Mesothelial cell of epicardium (in vitro differentiated cells): ENCODE results near the gene ATP5ME. TPM values are rescaled to one million over a fixed set of nuclear protein-coding genes. Genes with fewer than 3 reads are reported as not detected.
"Not testable (repeated sequence)": the region's sequence is repeated elsewhere in the genome, so short reads cannot be mapped to it uniquely, and the experiment has no call there.

Experiments
- DNase-seq, 2 experiments: peaks; one replicate each; pipeline ENCODE4 v3.0.0; 2021; ENCODE audit warnings: low spot score in 2 of 2; ENCODE audit not compliant: unreplicated experiment in 2 of 2
- H3K27ac Mint-ChIP-seq: 2 replicates; pipeline ENCODE4 v1.8.0; 2021; ENCODE audit warnings: mixed read lengths
- H3K27me3 Mint-ChIP-seq: 2 replicates; pipeline ENCODE4 v1.8.0; 2021; ENCODE audit warnings: low read depth, mixed read lengths
- H3K36me3 Mint-ChIP-seq: 2 replicates; pipeline ENCODE4 v1.8.0; 2021; ENCODE audit warnings: mixed read lengths
- H3K4me1 Mint-ChIP-seq: 2 replicates; pipeline ENCODE4 v1.8.0; 2021; ENCODE audit warnings: mixed read lengths
- H3K4me3 Mint-ChIP-seq: 2 replicates; pipeline ENCODE4 v1.8.0; 2021; ENCODE audit warnings: mild to moderate bottlenecking, moderate library complexity, mixed read lengths
- H3K9me3 Mint-ChIP-seq: 2 replicates; pipeline ENCODE4 v1.8.0; 2021; ENCODE audit warnings: mixed read lengths
- CTCF ChIP-seq: fragments of 200-600 bp; sonication (generic); IDR thresholded peaks from one replicate; pipeline ENCODE4 v1.5.0; 2021; ENCODE audit warnings: antibody characterized with exemption; ENCODE audit not compliant: unreplicated experiment
- total RNA-seq: library from RNA; stranded (reverse); gene quantifications from 3 replicates; pipeline ENCODE4 v1.2.1, GENCODE V29; 2021

The ATP5ME gene
- total RNA-seq, 1 donor from 2014 or later, result 212 TPM

GRCh38 chr4:649751-650310 lies 24.2 kb downstream of the ATP5ME start:
- no peak for TF ChIP-seq CTCF
- Mint-ChIP-seq H3K4me3 (no peak overlapping the region), H3K27ac (no peak overlapping the region), H3K27me3 (peaks cover 10% of the 10 kb centered on the region), H3K36me3 (no peaks in the 10 kb centered on the region), H3K9me3 (no peaks in the 10 kb centered on the region), H3K4me1 (peaks cover 5% of the 10 kb centered on the region)
- DNase-seq, result no peak

DNA sequence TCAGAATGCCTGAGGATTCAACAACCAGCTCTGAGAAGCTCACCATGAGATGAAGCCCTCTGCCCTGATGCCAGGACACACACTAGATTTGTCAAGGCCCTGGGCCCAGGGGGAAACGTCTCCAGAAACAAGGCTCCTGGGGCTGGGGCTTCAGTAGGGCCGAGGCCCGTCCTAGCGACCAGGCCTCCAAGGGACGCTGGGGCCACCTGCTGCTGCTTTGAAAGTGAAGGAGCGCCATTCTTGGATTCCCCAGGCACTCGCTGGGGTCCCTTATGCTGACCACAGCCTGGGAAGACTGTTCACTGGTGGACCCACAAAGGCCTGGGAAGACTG lies 24.8 kb downstream of the ATP5ME start:
- Mint-ChIP-seq H3K27me3 (peaks cover 10% of the 10 kb centered on the region), H3K9me3 (no peaks in the 10 kb centered on the region), H3K27ac (no peak overlapping the region), H3K4me1 (peaks cover 5% of the 10 kb centered on the region), H3K4me3 (no peak overlapping the region), H3K36me3 (no peaks in the 10 kb centered on the region)
- no peak for TF ChIP-seq CTCF
- no peak for DNase-seq

- H3K27ac Mint-ChIP-seq, result no peak overlapping the region
- peaks cover 10% of the 10 kb centered on the region for H3K27me3 Mint-ChIP-seq
- no peak for DNase-seq
- H3K4me1 Mint-ChIP-seq, result peaks cover 5% of the 10 kb centered on the region
- H3K4me3 Mint-ChIP-seq, result no peak overlapping the region
- no peak for TF ChIP-seq CTCF
- H3K9me3 Mint-ChIP-seq, result no peaks in the 10 kb centered on the region
- no peaks in the 10 kb centered on the region for H3K36me3 Mint-ChIP-seq
Observed at GRCh38 chr4:648579-649292, 25.3 kb downstream of the ATP5ME start.

- Mint-ChIP-seq H3K36me3 (no peaks in the 10 kb centered on the region), H3K9me3 (peaks cover 5% of the 10 kb centered on the region), H3K4me1 (peaks cover 5% of the 10 kb centered on the region), H3K27ac (no peak overlapping the region), H3K4me3 (no peak overlapping the region), H3K27me3 (peaks cover 13% of the 10 kb centered on the region)
- DNase-seq, result no peak
- TF ChIP-seq CTCF, result no peak
Observed at GRCh38 chr4:647481-647880, 26.6 kb downstream of the ATP5ME start.

GRCh38 chr4:646460-646859 lies 27.6 kb downstream of the ATP5ME start:
- no peak for TF ChIP-seq CTCF
- Mint-ChIP-seq H3K27me3 (peaks cover 11% of the 10 kb centered on the region), H3K4me1 (peaks cover 5% of the 10 kb centered on the region), H3K27ac (no peak overlapping the region), H3K9me3 (peaks cover 5% of the 10 kb centered on the region), H3K36me3 (no peaks in the 10 kb centered on the region), H3K4me3 (no peak overlapping the region)
- DNase-seq, result no peak

DNA sequence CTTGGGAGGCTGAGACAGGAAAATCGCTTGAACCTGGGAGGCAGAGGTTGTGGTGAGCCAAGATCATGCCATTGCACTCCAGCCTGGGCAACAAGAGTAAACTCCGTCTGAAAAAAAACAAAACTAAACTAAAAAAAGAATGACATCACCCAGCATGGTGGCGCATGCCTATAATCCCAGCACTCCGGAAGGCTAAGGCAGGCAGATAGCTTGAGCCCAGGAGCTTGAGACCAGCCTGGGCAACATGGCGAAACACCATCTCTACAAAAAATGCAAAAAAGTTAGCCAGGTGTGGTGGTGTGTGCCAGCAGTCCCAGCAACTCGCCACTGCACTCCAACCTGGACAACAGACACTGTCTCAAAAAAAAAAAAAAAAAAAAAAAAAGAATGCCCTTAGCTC lies 31.7 kb downstream of the ATP5ME start:
- not testable (repeated sequence) for DNase-seq, H3K4me1 Mint-ChIP-seq, H3K27ac Mint-ChIP-seq, H3K9me3 Mint-ChIP-seq, H3K4me3 Mint-ChIP-seq, H3K36me3 Mint-ChIP-seq
- H3K27me3 Mint-ChIP-seq, result peaks cover 21% of the 10 kb centered on the region
